Suppressor macrophage treated with lipopolysaccharide for 1 hour (primary cell): ENCODE results near the gene USP17L22.
"Not testable (repeated sequence)": the region's sequence is repeated elsewhere in the genome, so short reads cannot be mapped to it uniquely, and the experiment has no call there.

ENCODE experiments used
- DNase-seq, 3 donors: peaks; one replicate each; pipeline ENCODE4 v3.0.0-alpha.2; 2020 to 2022

USP17L22 gene, protein sequence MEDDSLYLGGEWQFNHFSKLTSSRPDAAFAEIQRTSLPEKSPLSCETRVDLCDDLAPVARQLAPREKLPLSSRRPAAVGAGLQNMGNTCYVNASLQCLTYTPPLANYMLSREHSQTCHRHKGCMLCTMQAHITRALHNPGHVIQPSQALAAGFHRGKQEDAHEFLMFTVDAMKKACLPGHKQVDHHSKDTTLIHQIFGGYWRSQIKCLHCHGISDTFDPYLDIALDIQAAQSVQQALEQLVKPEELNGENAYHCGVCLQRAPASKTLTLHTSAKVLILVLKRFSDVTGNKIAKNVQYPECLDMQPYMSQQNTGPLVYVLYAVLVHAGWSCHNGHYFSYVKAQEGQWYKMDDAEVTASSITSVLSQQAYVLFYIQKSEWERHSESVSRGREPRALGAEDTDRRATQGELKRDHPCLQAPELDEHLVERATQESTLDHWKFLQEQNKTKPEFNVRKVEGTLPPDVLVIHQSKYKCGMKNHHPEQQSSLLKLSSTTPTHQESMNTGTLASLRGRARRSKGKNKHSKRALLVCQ

DNA sequence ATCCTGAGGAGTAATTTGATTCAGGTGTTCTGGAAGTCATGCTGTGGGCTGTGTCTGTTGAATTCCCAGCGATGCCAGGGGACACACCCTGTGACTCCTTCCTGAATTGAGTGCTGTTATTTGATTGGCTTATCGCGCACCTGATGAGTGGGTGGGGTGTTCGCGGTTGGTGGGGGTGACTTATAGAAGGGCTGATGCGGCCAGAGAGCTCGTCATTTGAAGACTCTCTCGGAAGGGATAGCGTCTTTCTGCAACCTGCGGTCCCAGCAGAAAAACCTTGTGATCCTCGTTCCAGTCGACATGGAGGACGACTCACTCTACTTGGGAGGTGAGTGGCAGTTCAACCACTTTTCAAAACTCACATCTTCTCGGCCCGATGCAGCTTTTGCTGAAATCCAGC, at the start of gene USP17L22:
Gene USP17L22 (plus strand): TSS at position 301 of the 400 bp plus-strand sequence. CDS start 0 bp downstream, at position 301.
- DNase-seq: not testable (repeated sequence)

DNA sequence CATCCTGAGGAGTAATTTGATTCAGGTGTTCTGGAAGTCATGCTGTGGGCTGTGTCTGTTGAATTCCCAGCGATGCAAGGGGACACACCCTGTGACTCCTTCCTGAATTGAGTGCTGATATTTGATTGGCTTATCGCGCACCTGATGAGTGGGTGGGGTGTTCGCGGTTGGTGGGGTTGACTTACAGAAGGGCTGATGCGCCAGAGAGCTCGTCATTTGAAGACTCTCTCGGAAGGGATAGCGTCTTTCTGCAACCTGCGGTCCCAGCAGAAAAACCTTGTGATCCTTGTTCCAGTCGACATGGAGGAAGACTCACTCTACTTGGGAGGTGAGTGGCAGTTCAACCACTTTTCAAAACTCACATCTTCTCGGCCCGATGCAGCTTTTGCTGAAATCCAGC, 47.6 kb upstream of the USP17L22 start, which contains the start of gene USP17L12:
Gene USP17L12 (plus strand): TSS at position 301 of the 400 bp plus-strand sequence. CDS start 0 bp downstream, at position 301.
- DNase-seq: not testable (repeated sequence)

DNA sequence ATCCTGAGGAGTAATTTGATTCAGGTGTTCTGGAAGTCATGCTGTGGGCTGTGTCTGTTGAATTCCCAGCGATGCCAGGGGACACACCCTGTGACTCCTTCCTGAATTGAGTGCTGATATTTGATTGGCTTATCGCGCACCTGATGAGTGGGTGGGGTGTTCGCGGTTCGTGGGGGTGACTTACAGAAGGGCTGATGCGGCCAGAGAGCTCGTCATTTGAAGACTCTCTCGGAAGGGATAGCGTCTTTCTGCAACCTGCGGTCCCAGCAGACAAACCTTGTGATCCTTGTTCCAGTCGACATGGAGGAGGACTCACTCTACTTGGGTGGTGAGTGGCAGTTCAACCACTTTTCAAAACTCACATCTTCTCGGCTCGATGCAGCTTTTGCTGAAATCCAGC, 42.8 kb upstream of the USP17L22 start, which contains the start of gene USP17L13:
Gene USP17L13 (plus strand): TSS at position 301 of the 400 bp plus-strand sequence. CDS start 0 bp downstream, at position 301.
- not testable (repeated sequence) for DNase-seq

DNA sequence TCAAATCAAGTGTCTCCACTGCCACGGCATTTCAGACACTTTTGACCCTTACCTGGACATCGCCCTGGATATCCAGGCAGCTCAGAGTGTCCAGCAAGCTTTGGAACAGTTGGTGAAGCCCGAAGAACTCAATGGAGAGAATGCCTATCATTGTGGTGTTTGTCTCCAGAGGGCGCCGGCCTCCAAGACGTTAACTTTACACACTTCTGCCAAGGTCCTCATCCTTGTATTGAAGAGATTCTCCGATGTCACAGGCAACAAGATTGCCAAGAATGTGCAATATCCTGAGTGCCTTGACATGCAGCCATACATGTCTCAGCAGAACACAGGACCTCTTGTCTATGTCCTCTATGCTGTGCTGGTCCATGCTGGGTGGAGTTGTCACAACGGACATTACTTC, 37.2 kb upstream of the USP17L22 start:
- not testable (repeated sequence) for DNase-seq

DNA sequence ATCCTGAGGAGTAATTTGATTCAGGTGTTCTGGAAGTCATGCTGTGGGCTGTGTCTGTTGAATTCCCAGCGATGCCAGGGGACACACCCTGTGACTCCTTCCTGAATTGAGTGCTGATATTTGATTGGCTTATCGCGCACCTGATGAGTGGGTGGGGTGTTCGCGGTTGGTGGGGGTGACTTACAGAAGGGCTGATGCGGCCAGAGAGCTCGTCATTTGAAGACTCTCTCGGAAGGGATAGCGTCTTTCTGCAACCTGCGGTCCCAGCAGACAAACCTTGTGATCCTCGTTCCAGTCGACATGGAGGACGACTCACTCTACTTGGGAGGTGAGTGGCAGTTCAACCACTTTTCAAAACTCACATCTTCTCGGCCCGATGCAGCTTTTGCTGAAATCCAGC, 33.3 kb upstream of the USP17L22 start, which contains the start of gene USP17L15:
Gene USP17L15 (plus strand): TSS at position 301 of the 400 bp plus-strand sequence. CDS start 0 bp downstream, at position 301.
- not testable (repeated sequence) for DNase-seq

DNA sequence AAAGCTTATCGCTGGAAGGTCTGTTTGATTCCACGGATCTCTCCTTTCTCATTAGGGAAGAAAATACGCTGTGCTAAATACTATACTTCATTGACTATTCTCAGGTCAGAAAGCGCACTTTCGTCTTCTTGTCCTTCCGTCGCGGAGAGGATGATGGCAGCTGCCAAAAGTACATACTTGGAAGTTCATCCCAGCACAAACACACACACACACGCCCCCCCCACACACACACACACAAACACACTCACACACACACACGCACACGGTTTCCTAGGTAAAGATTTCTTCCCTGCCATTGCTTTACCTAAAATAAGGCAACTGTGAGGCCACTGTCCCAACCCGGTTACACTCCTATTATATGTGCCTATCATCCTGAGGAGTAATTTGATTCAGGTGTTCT, 29.0 kb upstream of the USP17L22 start:
- DNase-seq: not testable (repeated sequence)

DNA sequence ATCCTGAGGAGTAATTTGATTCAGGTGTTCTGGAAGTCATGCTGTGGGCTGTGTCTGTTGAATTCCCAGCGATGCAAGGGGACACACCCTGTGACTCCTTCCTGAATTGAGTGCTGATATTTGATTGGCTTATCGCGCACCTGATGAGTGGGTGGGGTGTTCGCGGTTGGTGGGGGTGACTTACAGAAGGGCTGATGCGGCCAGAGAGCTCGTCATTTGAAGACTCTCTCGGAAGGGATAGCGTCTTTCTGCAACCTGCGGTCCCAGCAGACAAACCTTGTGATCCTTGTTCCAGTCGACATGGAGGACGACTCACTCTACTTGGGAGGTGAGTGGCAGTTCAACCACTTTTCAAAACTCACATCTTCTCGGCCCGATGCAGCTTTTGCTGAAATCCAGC, 23.8 kb upstream of the USP17L22 start, which contains the start of gene USP17L17:
Gene USP17L17 (plus strand): TSS at position 301 of the 400 bp plus-strand sequence. CDS start 0 bp downstream, at position 301.
- not testable (repeated sequence) for DNase-seq

DNA sequence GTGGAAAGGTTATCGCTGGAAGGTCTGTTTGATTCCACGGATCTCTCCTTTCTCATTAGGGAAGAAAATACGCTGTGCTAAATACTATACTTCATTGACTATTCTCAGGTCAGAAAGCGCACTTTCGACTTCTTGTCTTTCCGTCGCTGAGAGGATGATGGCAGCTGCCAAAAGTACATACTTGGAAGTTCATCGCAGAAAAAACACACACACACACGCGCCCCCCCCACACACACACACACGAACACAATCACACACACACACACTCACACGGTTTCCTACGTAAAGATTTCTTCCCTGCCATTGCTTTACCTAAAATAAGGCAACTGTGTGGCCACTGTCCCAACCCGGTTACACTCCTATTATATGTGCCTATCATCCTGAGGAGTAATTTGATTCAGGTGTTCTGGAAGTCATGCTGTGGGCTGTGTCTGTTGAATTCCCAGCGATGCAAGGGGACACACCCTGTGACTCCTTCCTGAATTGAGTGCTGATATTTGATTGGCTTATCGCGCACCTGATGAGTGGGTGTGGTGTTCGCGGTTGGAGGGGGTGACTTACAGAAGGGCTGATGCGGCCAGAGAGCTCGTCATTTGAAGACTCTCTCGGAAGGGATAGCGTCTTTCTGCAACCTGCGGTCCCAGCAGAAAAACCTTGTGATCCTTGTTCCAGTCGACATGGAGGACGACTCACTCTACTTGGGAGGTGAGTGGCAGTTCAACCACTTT, 19.3 kb upstream of the USP17L22 start, which contains the start of gene USP17L18:
Gene USP17L18 (plus strand): TSS at position 678 of the 728 bp plus-strand sequence. CDS start 0 bp downstream, at position 678.
- DNase-seq: not testable (repeated sequence)

DNA sequence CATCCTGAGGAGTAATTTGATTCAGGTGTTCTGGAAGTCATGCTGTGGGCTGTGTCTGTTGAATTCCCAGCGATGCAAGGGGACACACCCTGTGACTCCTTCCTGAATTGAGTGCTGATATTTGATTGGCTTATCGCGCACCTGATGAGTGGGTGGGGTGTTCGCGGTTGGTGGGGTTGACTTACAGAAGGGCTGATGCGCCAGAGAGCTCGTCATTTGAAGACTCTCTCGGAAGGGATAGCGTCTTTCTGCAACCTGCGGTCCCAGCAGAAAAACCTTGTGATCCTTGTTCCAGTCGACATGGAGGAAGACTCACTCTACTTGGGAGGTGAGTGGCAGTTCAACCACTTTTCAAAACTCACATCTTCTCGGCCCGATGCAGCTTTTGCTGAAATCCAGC, 14.3 kb upstream of the USP17L22 start, which contains the start of gene USP17L19:
Gene USP17L19 (plus strand): TSS at position 301 of the 400 bp plus-strand sequence. CDS start 0 bp downstream, at position 301.
- not testable (repeated sequence) for DNase-seq

DNA sequence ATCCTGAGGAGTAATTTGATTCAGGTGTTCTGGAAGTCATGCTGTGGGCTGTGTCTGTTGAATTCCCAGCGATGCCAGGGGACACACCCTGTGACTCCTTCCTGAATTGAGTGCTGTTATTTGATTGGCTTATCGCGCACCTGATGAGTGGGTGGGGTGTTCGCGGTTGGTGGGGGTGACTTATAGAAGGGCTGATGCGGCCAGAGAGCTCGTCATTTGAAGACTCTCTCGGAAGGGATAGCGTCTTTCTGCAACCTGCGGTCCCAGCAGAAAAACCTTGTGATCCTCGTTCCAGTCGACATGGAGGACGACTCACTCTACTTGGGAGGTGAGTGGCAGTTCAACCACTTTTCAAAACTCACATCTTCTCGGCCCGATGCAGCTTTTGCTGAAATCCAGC, 9.6 kb upstream of the USP17L22 start, which contains the start of gene USP17L20:
Gene USP17L20 (plus strand): TSS at position 301 of the 400 bp plus-strand sequence. CDS start 0 bp downstream, at position 301.
- DNase-seq: not testable (repeated sequence)

DNA sequence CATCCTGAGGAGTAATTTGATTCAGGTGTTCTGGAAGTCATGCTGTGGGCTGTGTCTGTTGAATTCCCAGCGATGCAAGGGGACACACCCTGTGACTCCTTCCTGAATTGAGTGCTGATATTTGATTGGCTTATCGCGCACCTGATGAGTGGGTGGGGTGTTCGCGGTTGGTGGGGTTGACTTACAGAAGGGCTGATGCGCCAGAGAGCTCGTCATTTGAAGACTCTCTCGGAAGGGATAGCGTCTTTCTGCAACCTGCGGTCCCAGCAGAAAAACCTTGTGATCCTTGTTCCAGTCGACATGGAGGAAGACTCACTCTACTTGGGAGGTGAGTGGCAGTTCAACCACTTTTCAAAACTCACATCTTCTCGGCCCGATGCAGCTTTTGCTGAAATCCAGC, 4.8 kb upstream of the USP17L22 start, which contains the start of gene USP17L21:
Gene USP17L21 (plus strand): TSS at position 301 of the 400 bp plus-strand sequence. CDS start 0 bp downstream, at position 301.
- DNase-seq: not testable (repeated sequence)

DNA sequence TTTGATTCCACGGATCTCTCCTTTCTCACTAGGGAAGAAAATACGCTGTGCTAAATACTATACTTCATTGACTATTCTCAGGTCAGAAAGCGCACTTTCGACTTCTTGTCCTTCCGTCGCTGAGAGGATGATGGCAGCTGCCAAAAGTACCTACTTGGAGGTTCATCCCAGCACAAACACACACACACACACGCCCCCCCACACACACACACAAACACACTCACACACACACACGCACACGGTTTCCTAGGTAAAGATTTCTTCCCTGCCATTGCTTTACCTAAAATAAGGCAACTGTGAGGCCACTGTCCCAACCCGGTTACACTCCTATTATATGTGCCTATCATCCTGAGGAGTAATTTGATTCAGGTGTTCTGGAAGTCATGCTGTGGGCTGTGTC, 4.3 kb downstream of the USP17L22 start:
- not testable (repeated sequence) for DNase-seq
